HL-60 (cell line): ENCODE measurements around the gene SUPT20HL1.

Source experiments
- DNase-seq, 2 experiments: peaks; one replicate each; pipeline ENCODE4 v3.0.0-alpha.2; 2010 to 2020; ENCODE audit warnings: low read depth in 1 of 2, low spot score in 1 of 2
- H3K27ac ChIP-seq: fragments of 250-450 bp; sonication (Bioruptor Pico); replicated peaks from 2 replicates; pipeline ENCODE4 v1.5.1; 2020; ENCODE audit warnings: mild to moderate bottlenecking, moderate library complexity
- H3K27me3 ChIP-seq: fragments of 250-450 bp; sonication (Bioruptor Pico); 2 replicates; pipeline ENCODE4 v1.5.1; 2021; ENCODE audit warnings: mild to moderate bottlenecking, moderate library complexity; ENCODE audit not compliant: insufficient read depth, poor library complexity, severe bottlenecking
- H3K4me3 ChIP-seq: replicated peaks from 2 replicates; pipeline ENCODE4 v1.5.1; 2011; ENCODE audit warnings: mild to moderate bottlenecking, control low read depth, low read length; ENCODE audit not compliant: insufficient read depth
- CTCF ChIP-seq: IDR thresholded peaks from one replicate; pipeline ENCODE4 v1.5.1; 2011; ENCODE audit warnings: low read length, control low read depth, inconsistent platforms; ENCODE audit not compliant: insufficient read depth
- GABPA ChIP-seq: IDR thresholded peaks from 2 replicates; pipeline ENCODE4 v1.6.1; 2012; ENCODE audit warnings: low read depth
- POLR2AphosphoS5 ChIP-seq: IDR thresholded peaks from 2 replicates; pipeline ENCODE4 v1.6.1; 2012; ENCODE audit warnings: low read depth
- SPI1 ChIP-seq: IDR thresholded peaks from 2 replicates; pipeline ENCODE4 v1.6.1; 2012; ENCODE audit warnings: low read depth, mild to moderate bottlenecking, borderline replicate concordance
- TF ChIP-seq, protein P1 (sequence below): IDR thresholded peaks from 2 replicates; pipeline ENCODE4 v1.6.1; 2012; ENCODE audit warnings: low read depth; ENCODE audit not compliant: insufficient replicate concordance

SUPT20HL1 gene

DNA sequence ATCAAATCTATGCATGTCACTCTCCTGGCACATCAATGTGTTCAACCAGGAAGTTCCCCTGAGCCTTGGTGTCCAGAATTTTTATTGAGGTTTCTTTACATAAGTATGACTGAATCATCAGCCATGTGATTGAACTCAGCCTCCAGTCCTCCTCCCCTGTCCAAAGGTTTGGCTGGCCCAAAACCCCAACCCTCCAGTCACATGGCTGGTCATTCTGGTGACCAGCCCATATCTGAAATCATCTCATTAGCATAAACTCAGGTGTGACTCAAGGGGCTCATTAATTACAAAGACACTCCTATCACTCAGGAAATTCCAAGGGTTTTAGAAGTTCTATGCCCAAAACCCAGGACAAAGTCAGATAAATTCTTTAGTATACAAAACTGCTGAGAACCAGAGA, 26.0 kb upstream of the SUPT20HL1 start:
- peaks cover 7% of the 10 kb centered on the region for H3K27me3 ChIP-seq
- H3K27ac ChIP-seq, result no peak overlapping the region
- H3K4me3 ChIP-seq, result no peak overlapping the region
- DNase-seq, result no peak
- no peak for TF ChIP-seq POLR2AphosphoS5
- TF ChIP-seq GABPA, result no peak
- TF ChIP-seq CTCF, result no peak
- no peak for TF ChIP-seq SPI1
- TF ChIP-seq, protein P1, sequence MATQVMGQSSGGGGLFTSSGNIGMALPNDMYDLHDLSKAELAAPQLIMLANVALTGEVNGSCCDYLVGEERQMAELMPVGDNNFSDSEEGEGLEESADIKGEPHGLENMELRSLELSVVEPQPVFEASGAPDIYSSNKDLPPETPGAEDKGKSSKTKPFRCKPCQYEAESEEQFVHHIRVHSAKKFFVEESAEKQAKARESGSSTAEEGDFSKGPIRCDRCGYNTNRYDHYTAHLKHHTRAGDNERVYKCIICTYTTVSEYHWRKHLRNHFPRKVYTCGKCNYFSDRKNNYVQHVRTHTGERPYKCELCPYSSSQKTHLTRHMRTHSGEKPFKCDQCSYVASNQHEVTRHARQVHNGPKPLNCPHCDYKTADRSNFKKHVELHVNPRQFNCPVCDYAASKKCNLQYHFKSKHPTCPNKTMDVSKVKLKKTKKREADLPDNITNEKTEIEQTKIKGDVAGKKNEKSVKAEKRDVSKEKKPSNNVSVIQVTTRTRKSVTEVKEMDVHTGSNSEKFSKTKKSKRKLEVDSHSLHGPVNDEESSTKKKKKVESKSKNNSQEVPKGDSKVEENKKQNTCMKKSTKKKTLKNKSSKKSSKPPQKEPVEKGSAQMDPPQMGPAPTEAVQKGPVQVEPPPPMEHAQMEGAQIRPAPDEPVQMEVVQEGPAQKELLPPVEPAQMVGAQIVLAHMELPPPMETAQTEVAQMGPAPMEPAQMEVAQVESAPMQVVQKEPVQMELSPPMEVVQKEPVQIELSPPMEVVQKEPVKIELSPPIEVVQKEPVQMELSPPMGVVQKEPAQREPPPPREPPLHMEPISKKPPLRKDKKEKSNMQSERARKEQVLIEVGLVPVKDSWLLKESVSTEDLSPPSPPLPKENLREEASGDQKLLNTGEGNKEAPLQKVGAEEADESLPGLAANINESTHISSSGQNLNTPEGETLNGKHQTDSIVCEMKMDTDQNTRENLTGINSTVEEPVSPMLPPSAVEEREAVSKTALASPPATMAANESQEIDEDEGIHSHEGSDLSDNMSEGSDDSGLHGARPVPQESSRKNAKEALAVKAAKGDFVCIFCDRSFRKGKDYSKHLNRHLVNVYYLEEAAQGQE, result no peak

- Histone ChIP-seq H3K27ac (no peak overlapping the region), H3K27me3 (no peaks in the 10 kb centered on the region), H3K4me3 (no peak overlapping the region)
- no peak for DNase-seq
- TF ChIP-seq SPI1, result no peak
- no peak for TF ChIP-seq CTCF
- no peak for TF ChIP-seq POLR2AphosphoS5
- TF ChIP-seq, protein P1, result no peak
Measured at GRCh38 chrX:24335871-24336270, 24.6 kb upstream of the SUPT20HL1 start.

GRCh38 chrX:24339911-24340310, 20.5 kb upstream of the SUPT20HL1 start:
- Histone ChIP-seq H3K4me3 (no peak overlapping the region), H3K27ac (no peak overlapping the region), H3K27me3 (peaks cover 3% of the 10 kb centered on the region)
- TF ChIP-seq GABPA (no peak), CTCF (no peak), POLR2AphosphoS5 (no peak)
- TF ChIP-seq, protein P1, result no peak
- DNase-seq, result no peak
